GM12873 (cell line): Measurements from ENCODE around the gene FBXO41.

Experiments
- CTCF ChIP-seq: IDR thresholded peaks from 2 replicates; pipeline ENCODE4 v1.5.1; 2012; ENCODE audit warnings: low read depth, mild to moderate bottlenecking, moderate library complexity, low read length, control low read depth; ENCODE audit not compliant: insufficient read depth; ENCODE audit errors: missing control alignments

Gene FBXO41

GRCh38 chr2:73293534-73294171 is 9.4 kb upstream of the FBXO41 start, which contains the start of gene EGR4:
Gene EGR4 (minus strand): TSS chr2:73293548. CDS start chr2:73293317, 231 bp downstream.
- TF ChIP-seq CTCF = no peak

- no peak for TF ChIP-seq CTCF
Observed at GRCh38 chr2:73292906-73293533, 8.7 kb upstream of the FBXO41 start.

- TF ChIP-seq CTCF = no peak
Observed at GRCh38 chr2:73292316-73292905, 8.1 kb upstream of the FBXO41 start.

GRCh38 chr2:73291461-73292315 is 7.4 kb upstream of the FBXO41 start:
- TF ChIP-seq CTCF = peak; percentile 16

- no peak for TF ChIP-seq CTCF
Observed at GRCh38 chr2:73291093-73291460, 6.8 kb upstream of the FBXO41 start.

- peak; percentile 86 for TF ChIP-seq CTCF
Observed at GRCh38 chr2:73290049-73290839, 6.0 kb upstream of the FBXO41 start.

- no peak for TF ChIP-seq CTCF
Observed at GRCh38 chr2:73289304-73289703, 5.0 kb upstream of the FBXO41 start.
